Measurements from ENCODE around the gene SULT1A3. TPM values are rescaled to one million over a fixed set of nuclear protein-coding genes. Genes with fewer than 3 reads are reported as not detected.
A peak's percentile ranks its signal among the peaks of the same experiment; 100 is the strongest.
"Not testable (repeated sequence)": the region's sequence is repeated elsewhere in the genome, so short reads cannot be mapped to it uniquely, and the experiment has no call there.

The SULT1A3 gene
- total RNA-seq, 4 donors from 2014 or later, result 14.0 to 32.3 (median 18.3) TPM

- DNase-seq (ENCODE audit: low spot score); ATAC-seq (ENCODE audit: low FRiP score): not testable (repeated sequence)
These were observed 2.1 kb upstream of the SULT1A3 start for GRCh38 chr16:30197001-30197400.

GRCh38 chr16:30199608-30200343 lies 721 bp downstream of the SULT1A3 start:
- not testable (repeated sequence) for DNase-seq (ENCODE audit: low spot score)
- peak; percentile 90 for ATAC-seq (ENCODE audit: low FRiP score)

DNA sequence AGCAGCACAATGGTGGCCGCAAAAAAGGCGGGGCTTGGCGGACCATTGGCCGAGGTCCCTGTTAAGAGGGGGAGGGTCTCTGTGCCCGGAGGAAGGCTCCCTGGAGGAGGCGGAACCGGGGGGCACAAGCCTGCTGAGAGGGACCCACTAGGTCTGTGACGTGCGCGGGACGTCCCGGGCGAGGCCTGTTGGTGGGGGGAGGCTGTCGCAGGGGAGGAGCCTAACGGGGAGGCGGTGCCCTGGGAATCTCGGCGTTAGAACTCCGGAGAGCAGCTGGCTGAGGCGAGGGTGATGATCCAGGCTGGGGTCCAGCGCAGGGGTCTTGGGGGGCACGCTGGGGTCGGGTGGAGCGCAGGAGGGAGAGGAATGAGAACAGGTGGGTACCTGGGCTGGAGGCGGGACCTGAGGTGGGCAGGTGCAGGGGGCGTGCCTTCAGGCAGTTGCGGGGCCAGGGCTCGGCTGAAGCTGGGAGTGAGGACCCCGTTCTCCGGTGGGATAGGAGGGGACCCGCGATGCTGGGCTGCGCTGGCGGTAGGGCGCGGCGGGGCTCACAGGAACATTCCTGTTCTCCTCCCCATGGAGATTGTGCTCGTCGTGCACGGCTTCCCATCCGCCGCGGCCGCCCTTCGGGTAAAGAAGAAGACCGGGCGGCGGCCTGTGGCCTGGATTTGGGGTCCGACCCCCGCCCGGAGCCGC lies 6.6 kb downstream of the SULT1A3 start:
- not testable (repeated sequence) for DNase-seq (ENCODE audit: low spot score)
- ATAC-seq (ENCODE audit: low FRiP score), result peak; percentile 29

- peak; percentile 2 for ATAC-seq (ENCODE audit: low FRiP score)
- not testable (repeated sequence) for DNase-seq (ENCODE audit: low spot score)
These were observed 7.2 kb downstream of the SULT1A3 start for GRCh38 chr16:30206252-30206651.

DNA sequence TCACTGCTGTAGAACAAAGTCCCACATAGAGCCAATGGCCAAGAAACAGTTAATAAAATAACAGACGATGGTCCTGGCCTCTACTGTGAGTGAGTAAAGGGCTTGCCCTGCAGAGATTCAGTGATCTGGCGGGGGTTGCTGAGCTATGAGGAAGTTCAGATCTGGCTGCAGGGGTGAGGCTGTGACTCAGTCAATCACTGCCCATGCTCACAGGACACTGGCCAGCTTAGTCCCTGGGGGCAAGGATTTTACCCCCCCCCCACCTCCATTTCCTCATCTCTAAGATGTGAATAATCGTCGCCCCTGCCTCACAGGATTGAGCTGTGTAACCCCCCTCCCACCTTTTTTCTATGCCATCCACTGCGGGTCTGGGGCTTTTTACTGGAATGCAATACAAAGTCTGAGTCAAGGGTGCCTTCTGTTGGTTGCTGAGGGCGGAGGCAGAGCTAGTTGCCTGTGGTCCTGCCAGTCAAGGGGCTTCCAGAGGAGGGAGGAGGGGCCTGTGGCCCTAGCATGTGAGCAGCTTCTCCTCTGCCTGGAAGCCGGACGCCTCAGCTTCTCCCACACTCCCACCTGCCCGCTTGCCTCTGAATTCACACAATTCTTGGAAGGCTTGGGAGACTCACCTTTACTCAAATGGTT lies 8.1 kb downstream of the SULT1A3 start:
- DNase-seq (ENCODE audit: low spot score), result peak; percentile 27
- peak; percentile 54 for ATAC-seq (ENCODE audit: low FRiP score)

- DNase-seq (ENCODE audit: low spot score) (peak; percentile 22), ATAC-seq (ENCODE audit: low FRiP score) (peak; percentile 58)
These were observed 10.0 kb downstream of the SULT1A3 start for GRCh38 chr16:30209032-30209431.

DNA sequence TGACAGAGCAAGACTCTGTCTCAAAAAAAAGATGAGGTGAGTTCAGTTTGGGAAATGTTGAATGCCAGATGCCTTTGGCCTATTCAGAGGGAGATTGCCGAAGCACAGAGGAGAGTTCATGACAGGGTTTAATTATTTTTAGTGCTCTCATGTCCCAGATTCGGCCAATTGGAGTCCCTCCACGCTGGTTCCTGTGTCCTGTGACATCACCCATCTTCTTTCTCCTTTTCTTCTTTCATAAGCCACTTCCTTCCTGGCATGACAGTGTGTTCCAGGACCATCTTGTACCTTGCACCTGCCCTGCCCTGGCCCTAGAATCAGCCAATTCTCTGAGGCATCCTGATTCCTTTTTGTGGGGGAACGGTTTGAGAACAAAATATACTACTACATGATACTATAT lies 12.4 kb downstream of the SULT1A3 start:
- DNase-seq (ENCODE audit: low spot score); ATAC-seq (ENCODE audit: low FRiP score): not testable (repeated sequence)

DNA sequence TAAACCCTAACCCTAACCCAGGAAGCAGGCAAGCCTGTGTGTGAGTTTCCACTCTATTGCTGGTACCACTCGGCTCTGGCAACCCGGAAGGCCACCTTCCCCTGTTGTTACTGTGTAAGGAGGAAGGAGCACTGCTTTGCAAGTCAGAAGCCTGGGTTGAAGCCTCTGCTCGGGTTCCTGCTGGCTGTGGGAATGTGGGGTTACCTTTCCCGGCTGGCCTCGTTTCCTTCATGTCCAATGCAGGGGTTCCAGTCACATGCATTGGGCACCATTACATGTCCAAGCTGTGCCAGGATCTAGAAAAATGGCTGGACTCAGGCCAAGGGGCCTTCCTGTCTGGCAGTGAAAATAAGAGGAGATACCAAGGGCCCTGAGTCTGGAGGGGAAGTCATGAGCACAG lies 18.0 kb downstream of the SULT1A3 start:
- not testable (repeated sequence) for ATAC-seq (ENCODE audit: low FRiP score)
- DNase-seq (ENCODE audit: low spot score), result peak; percentile 21

- DNase-seq (ENCODE audit: low spot score); ATAC-seq (ENCODE audit: low FRiP score): not testable (repeated sequence)
These were observed 49.3 kb downstream of the SULT1A3 start, which contains the start of gene NPIPB13 for GRCh38 chr16:30248379-30248778. TSS of gene NPIPB13 (minus strand) at chr16:30248479. CDS start at chr16:30245573, 2,906 bp downstream.

Small RNAs within 50 kb of the gene (small RNA-seq; reads per million reads assigned to genes)
- not detected for gene AC106782.4

Other genes with a start within 250 kb of the SULT1A3 start
- 100 to 1,000 TPM in 3 of 4 donors, 10 to 100 TPM in 1; 78.4 to 135 (median 110) TPM for gene TMEM219, start 237.2 kb upstream of the SULT1A3 start, total RNA-seq
- 10 to 100 TPM; 25.1 to 90.0 (median 43.2) TPM for gene TAOK2, start 225.4 kb upstream of the SULT1A3 start, total RNA-seq
- gene HIRIP3, start 203.6 kb upstream of the SULT1A3 start, total RNA-seq, result 10 to 100 TPM in 1 of 4 donors, 1 to 10 TPM in 3; 5.6 to 22.2 (median 9.8) TPM
- 100 to 1,000 TPM in 1 of 4 donors, 10 to 100 TPM in 3; 22.8 to 113 (median 31.1) TPM for gene INO80E, start 203.0 kb upstream of the SULT1A3 start, total RNA-seq
- 1 to 10 TPM in 2 of 4 donors, under 1 TPM in 1, not detected in 1; 0.95 to 2.3 (median 1.2) TPM for gene DOC2A, start 188.2 kb upstream of the SULT1A3 start, total RNA-seq
- gene C16orf92, start 176.1 kb upstream of the SULT1A3 start, total RNA-seq, result not detected
- gene TLCD3B, start 168.0 kb upstream of the SULT1A3 start, total RNA-seq, result not detected
- gene ALDOA, start 133.5 kb upstream of the SULT1A3 start, total RNA-seq, result 100 to 1,000 TPM; 468 to 864 (median 772) TPM
- 10 to 100 TPM; 49.8 to 59.1 (median 56.3) TPM for gene PPP4C, start 123.3 kb upstream of the SULT1A3 start, total RNA-seq
- under 1 TPM in 2 of 4 donors, not detected in 2; 0.36 to 0.56 TPM for gene TBX6, start 107.3 kb upstream of the SULT1A3 start, total RNA-seq
- 10 to 100 TPM; 33.0 to 93.7 (median 74.9) TPM for gene YPEL3, start 103.0 kb upstream of the SULT1A3 start, total RNA-seq
- gene GDPD3, start 85.7 kb upstream of the SULT1A3 start, total RNA-seq, result 1 to 10 TPM; 1.6 to 6.3 (median 2.8) TPM
- 100 to 1,000 TPM in 1 of 4 donors, 10 to 100 TPM in 3; 58.1 to 149 (median 87.0) TPM for gene MAPK3, start 76.0 kb upstream of the SULT1A3 start, total RNA-seq
- gene CORO1A, start 15.7 kb upstream of the SULT1A3 start, total RNA-seq, result 100 to 1,000 TPM in 1 of 4 donors, 10 to 100 TPM in 3; 31.6 to 109 (median 50.0) TPM
- 100 to 1,000 TPM; 152 to 366 (median 206) TPM for gene BOLA2B, start 5.6 kb upstream of the SULT1A3 start, total RNA-seq
- gene SLX1A, start 5.4 kb upstream of the SULT1A3 start, total RNA-seq, result 10 to 100 TPM; 21.7 to 52.7 (median 44.2) TPM
- 10 to 100 TPM in 1 of 4 donors, 1 to 10 TPM in 3; 2.8 to 14.7 (median 5.9) TPM for gene NPIPB13, start 49.2 kb downstream of the SULT1A3 start, total RNA-seq
- gene CD2BP2, start 156.1 kb downstream of the SULT1A3 start, total RNA-seq, result 10 to 100 TPM; 27.3 to 39.9 (median 35.4) TPM
- 10 to 100 TPM; 19.0 to 28.6 (median 26.7) TPM for gene TBC1D10B, start 171.2 kb downstream of the SULT1A3 start, total RNA-seq
- not detected for gene MYL11, start 175.5 kb downstream of the SULT1A3 start, total RNA-seq
- gene SEPTIN1, start 183.3 kb downstream of the SULT1A3 start, total RNA-seq, result 1 to 10 TPM in 3 of 4 donors, under 1 TPM in 1; 0.93 to 2.6 (median 2.4) TPM
- 1 to 10 TPM; 3.4 to 5.4 (median 4.9) TPM for gene ZNF48, start 196.2 kb downstream of the SULT1A3 start, total RNA-seq
- 10 to 100 TPM in 2 of 4 donors, 1 to 10 TPM in 2; 8.3 to 13.6 (median 9.9) TPM for gene ZNF771, start 208.4 kb downstream of the SULT1A3 start, total RNA-seq
- 10 to 100 TPM in 3 of 4 donors, 1 to 10 TPM in 1; 9.8 to 24.0 (median 14.8) TPM for gene DCTPP1, start 230.8 kb downstream of the SULT1A3 start, total RNA-seq
- gene SEPHS2, start 246.6 kb downstream of the SULT1A3 start, total RNA-seq, result 10 to 100 TPM; 22.8 to 42.9 (median 32.1) TPM

All from omental fat pad (tissue), 4 donors.